Choroid plexus epithelial cell (primary cell): ENCODE measurements around the gene AAGAB.

Experiments used
- DNase-seq: peaks from one replicate; pipeline ENCODE4 v3.0.0-alpha.2; 2010; ENCODE audit warnings: low read depth
- H3K4me3 ChIP-seq: 2 replicates; pipeline ENCODE4 v1.5.1; 2011; ENCODE audit warnings: low read depth, mild to moderate bottlenecking, control low read depth, low read length, moderate library complexity
- CTCF ChIP-seq: conservative IDR thresholded peaks from 2 replicates; pipeline ENCODE4 v1.5.1; 2011; ENCODE audit warnings: low read depth, mild to moderate bottlenecking, control low read depth, inconsistent platforms, low read length, moderate library complexity

AAGAB gene

GRCh38 chr15:67183443-67184169 lies 70.9 kb downstream of the AAGAB start:
- peak; percentile 55 for DNase-seq
- TF ChIP-seq CTCF = no peak
- H3K4me3 ChIP-seq = no peak overlapping the region

DNA sequence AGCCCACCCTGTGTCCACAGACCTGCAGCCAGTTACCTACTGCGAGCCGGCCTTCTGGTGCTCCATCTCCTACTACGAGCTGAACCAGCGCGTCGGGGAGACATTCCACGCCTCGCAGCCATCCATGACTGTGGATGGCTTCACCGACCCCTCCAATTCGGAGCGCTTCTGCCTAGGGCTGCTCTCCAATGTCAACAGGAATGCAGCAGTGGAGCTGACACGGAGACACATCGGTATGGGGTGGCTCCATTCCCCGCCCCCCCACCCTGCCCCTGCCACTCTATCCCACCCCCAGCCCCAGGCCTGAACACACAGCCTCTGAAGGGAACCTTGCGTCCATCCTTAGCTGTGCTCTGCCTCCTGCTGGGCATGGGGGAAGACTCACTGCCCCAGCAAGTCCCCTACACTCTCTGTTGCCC lies 73.2 kb downstream of the AAGAB start:
- no peak for DNase-seq

DNA sequence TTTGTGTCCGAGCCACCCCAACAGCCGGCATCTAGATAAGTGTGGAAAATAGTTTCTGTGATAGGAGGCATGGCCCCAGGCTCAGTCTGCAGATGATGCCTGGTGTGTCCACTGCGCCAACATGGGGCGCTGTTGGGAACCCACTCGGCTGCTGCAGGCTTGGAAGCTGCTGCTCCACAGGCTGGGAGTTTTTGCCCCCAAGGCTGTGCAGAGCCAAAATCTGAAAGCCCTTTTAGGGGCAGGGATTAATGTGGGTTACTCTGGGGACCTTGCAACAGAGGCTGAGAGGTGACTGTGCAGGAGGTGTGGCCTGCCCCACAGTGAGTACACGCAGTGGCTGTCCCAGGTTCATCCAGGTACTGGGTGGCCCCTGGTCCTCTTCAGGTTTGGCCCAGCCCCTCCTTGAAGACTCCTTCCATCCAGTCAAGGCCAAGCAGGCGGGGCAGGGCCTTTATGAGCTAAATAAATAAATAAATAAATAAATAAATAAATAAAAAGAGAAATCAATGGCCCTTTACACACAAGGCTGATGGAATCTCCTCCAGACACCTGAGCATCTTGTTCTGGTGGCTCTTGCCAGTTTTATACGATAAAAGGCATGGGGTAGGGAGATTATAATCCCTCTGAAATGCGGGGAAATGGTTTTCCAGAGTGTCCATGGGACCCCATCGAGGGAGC lies 73.8 kb downstream of the AAGAB start:
- H3K4me3 ChIP-seq = no peak overlapping the region
- TF ChIP-seq CTCF = peak; percentile 26
- DNase-seq = no peak

More for the DNA sequence above, 73.2 kb downstream of the AAGAB start:
- peak; percentile 27 for TF ChIP-seq CTCF
- no peak overlapping the region for H3K4me3 ChIP-seq

DNA sequence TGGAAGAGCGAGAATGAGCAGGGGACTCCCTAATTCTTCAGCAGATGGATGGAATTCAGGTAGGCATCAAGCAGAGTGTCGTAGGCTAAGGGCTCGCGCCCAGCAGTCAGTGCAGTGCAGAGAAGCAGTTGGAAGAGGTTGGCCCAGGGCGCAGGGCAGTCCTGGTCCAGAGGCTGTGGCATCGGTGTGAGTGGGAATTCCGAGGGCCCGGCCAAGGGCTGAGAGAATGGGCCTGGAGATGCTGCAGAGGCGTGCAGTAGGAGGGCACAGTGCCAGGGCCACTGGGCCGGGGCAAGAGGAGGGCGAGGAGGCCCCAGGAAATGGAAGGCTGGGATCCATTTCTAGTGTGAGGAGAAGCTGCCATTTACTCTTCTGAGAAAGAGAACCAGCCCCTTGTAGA lies 74.4 kb downstream of the AAGAB start:
- H3K4me3 ChIP-seq = no peak overlapping the region

GRCh38 chr15:67179411-67179995 lies 75.0 kb downstream of the AAGAB start:
- DNase-seq = no peak
- H3K4me3 ChIP-seq = no peak overlapping the region
- TF ChIP-seq CTCF = no peak

More for the DNA sequence above, 74.4 kb downstream of the AAGAB start:
- no peak for TF ChIP-seq CTCF
- DNase-seq = no peak

DNA sequence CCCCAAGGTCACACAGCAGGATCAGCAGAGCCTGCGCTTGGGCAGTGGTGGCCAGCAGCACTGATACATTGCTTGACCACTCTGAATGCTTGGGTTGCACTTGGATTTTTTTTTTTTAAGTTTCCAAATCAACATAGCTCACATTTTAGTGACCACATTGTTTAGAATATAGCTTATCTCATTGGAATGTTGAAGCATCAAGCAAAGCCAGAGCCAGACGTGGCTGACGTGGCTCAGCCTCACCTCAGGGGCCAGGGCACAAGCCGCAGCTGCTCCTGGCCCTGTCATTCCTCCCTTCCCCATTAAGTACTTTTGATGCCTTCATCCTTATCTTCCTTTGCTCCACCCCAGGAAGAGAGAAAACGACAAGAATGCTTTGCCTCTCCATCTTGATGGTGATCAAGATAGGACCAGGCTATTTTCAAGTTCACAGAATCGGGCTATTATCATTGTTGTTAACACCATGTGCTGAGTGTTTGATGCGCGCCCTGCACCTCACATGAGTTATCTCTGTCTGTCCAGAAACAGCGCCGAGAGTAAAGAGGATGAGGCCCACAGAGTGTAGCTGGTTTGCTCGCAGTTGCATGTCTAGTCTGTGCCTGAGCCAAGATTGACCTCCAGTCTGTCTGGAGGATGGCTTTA lies 75.8 kb downstream of the AAGAB start:
- TF ChIP-seq CTCF = no peak
- DNase-seq = peak; percentile 99
- no peak overlapping the region for H3K4me3 ChIP-seq
